Gastrocnemius medialis (tissue), 4 donors: ENCODE measurements around the gene KLHDC7A.

Source experiments
- CTCF ChIP-seq, 5 experiments: fragments of 450-650 bp in 3 of 5; fragments of 200-600 bp in 2 of 5; sonication (generic) in 2 of 5; IDR thresholded peaks in 4 of 5; conservative IDR thresholded peaks in 1 of 5; 1 replicate in 4 of 5; 2 replicates in 1 of 5; pipeline ENCODE4 v1.5.1; 2016 to 2019; ENCODE audit warnings: antibody characterized with exemption in 5 of 5, mild to moderate bottlenecking in 3 of 5, moderate library complexity in 3 of 5
- POLR2A ChIP-seq, 2 donors: fragments of 450-650 bp; IDR thresholded peaks; one replicate each; pipeline ENCODE4 v1.6.1; 2017; ENCODE audit warnings: antibody characterized with exemption in 2 of 2, mild to moderate bottlenecking in 2 of 2, moderate library complexity in 2 of 2

- no peak for TF ChIP-seq POLR2A (IDR thresholded peaks at IDR 0.05)
- no peak for TF ChIP-seq CTCF (IDR thresholded peaks at IDR 0.05 in 4 of 5, conservative IDR thresholded peaks at IDR 0.05 in 1 of 5)
These were observed 1.3 kb upstream of the KLHDC7A start for GRCh38 chr1:18479454-18479853.
